GM12878 (cell line): Measurements from ENCODE around the gene BLTP3B. TPM values are rescaled to one million over a fixed set of nuclear protein-coding genes. Genes with fewer than 3 reads are reported as not detected.

ENCODE experiments used
- ATAC-seq: fragments of 200-7000 bp; cut with Tn5 transposase; 3 replicates; pipeline ENCODE4 v1.9.1; 2020; ENCODE audit warnings: mild to moderate bottlenecking, moderate library complexity
- BruUV-seq: library from RNA; stranded (reverse); fragments of 400-500 nt; replicated peaks from 2 replicates; lab custom pipeline; 2021; lab: Mats Ljungman, UMichigan
- CTCF ChIA-PET: fragments of 300-600 bp; sonication (Branson Sonifier 250); formaldehyde crosslinking; extraction: SDS; loops from one replicate; lab custom pipeline; 2021; ENCODE audit warnings: inconsistent platforms; lab: Yijun Ruan, JAX
- POLR2A ChIA-PET: fragments of 350-600 bp; formaldehyde crosslinking; extraction: SDS; loops from one replicate; lab custom pipeline; 2021; ENCODE audit warnings: inconsistent platforms; lab: Charles Lee
- RAD21 ChIA-PET: fragments of 300-600 bp; sonication (Branson Sonifier 250); formaldehyde crosslinking; loops from one replicate; lab custom pipeline; 2023; ENCODE audit warnings: antibody characterized with exemption; ENCODE audit not compliant: unreplicated experiment; lab: Charles Lee
- SMC1A ChIA-PET: fragments of 300-600 bp; sonication (Branson Sonifier 250); formaldehyde crosslinking; loops from one replicate; lab custom pipeline; 2023; ENCODE audit not compliant: unreplicated experiment, uncharacterized antibody; lab: Charles Lee
- DNase-seq: peaks from one replicate; pipeline ENCODE4 v3.0.0-alpha.2; 2011; ENCODE audit warnings: low read depth, low spot score
- FAIRE-seq: peaks from 3 replicates; lab custom pipeline; 2011; peaks lifted over from hg19 to GRCh38; lab: Jason Lieb, UNC
- H2AFZ ChIP-seq: 2 replicates; pipeline ENCODE4 v1.6.0; 2011; ENCODE audit warnings: low read depth, low read length, control low read depth; ENCODE audit not compliant: control insufficient read depth
- H3K27ac ChIP-seq: 2 replicates; pipeline ENCODE4 v1.5.1; 2011; ENCODE audit warnings: control low read depth; ENCODE audit not compliant: control insufficient read depth, insufficient read depth
- H3K27me3 ChIP-seq, 2 experiments: replicated peaks in 1 of 2; 2 replicates each; pipeline versions ENCODE4 v1.6.0 to v1.6.1; 2011; ENCODE audit warnings: low read length in 1 of 2; ENCODE audit not compliant: control insufficient read depth in 2 of 2, insufficient read depth in 2 of 2
- H3K36me3 ChIP-seq, 2 experiments: 2 replicates each; pipeline ENCODE4 v1.5.1; 2011; ENCODE audit warnings: low read length in 1 of 2; ENCODE audit not compliant: control insufficient read depth in 2 of 2, insufficient read depth in 2 of 2
- H3K4me1 ChIP-seq: 2 replicates; pipeline ENCODE4 v1.6.1; 2011; ENCODE audit warnings: mild to moderate bottlenecking, low read length, moderate library complexity, mixed read lengths; ENCODE audit not compliant: control insufficient read depth, insufficient read depth
- H3K4me2 ChIP-seq: 2 replicates; pipeline ENCODE4 v1.6.0; 2011; ENCODE audit warnings: control low read depth; ENCODE audit not compliant: control insufficient read depth, insufficient read depth
- H3K4me3 ChIP-seq: fragments of 200-600 bp; sonication (generic); 2 replicates; pipeline ENCODE4 v1.5.1; 2016
- H3K79me2 ChIP-seq: 2 replicates; pipeline ENCODE4 v1.6.0; 2011; ENCODE audit warnings: low read length; ENCODE audit not compliant: control insufficient read depth, insufficient read depth
- H3K9ac ChIP-seq: 2 replicates; pipeline ENCODE4 v1.8.0; 2011; ENCODE audit warnings: low read length, control low read depth, mixed read lengths; ENCODE audit not compliant: control insufficient read depth, insufficient read depth
- H3K9me3 ChIP-seq: replicated peaks from 3 replicates; pipeline ENCODE4 v1.5.1; 2011; ENCODE audit warnings: mild to moderate bottlenecking, low read length; ENCODE audit not compliant: control insufficient read depth, insufficient read depth
- H4K20me1 ChIP-seq: 2 replicates; pipeline ENCODE4 v1.6.0; 2011; ENCODE audit not compliant: control insufficient read depth, insufficient read depth
- BCL11A ChIP-seq: IDR thresholded peaks from 2 replicates; pipeline ENCODE4 v1.6.1; 2011; ENCODE audit warnings: low read depth, low read length
- CHD2 ChIP-seq: IDR thresholded peaks from 2 replicates; pipeline ENCODE4 v1.6.1; 2011; ENCODE audit warnings: low read depth, low read length, improper control_type of control experiment, borderline replicate concordance
- DPF2 ChIP-seq: fragments of 450-650 bp; IDR thresholded peaks from 2 replicates; pipeline ENCODE4 v1.6.1; 2017; ENCODE audit warnings: mild to moderate bottlenecking
- E2F8 ChIP-seq: fragments of 450-650 bp; IDR thresholded peaks from 2 replicates; pipeline ENCODE4 v1.6.1; 2018; ENCODE audit warnings: mild to moderate bottlenecking, low read depth, moderate library complexity; ENCODE audit not compliant: partially characterized antibody
- EGR1 ChIP-seq, 2 experiments: IDR thresholded peaks; 1 replicate in 1 of 2; 2 replicates in 1 of 2; pipeline ENCODE4 v1.6.1; 2011 to 2012; ENCODE audit warnings: low read depth in 2 of 2, low read length in 2 of 2, borderline replicate concordance in 1 of 2, mild to moderate bottlenecking in 1 of 2, moderate library complexity in 1 of 2
- MXI1 ChIP-seq: fragments of 150-350 bp; IDR thresholded peaks from 2 replicates; pipeline ENCODE4 v1.6.1; 2011; ENCODE audit warnings: low read depth, mild to moderate bottlenecking, inconsistent platforms, low read length, improper control_type of control experiment
- NR2C1 ChIP-seq: fragments of 450-650 bp; IDR thresholded peaks from 2 replicates; pipeline ENCODE4 v1.6.1; 2017; ENCODE audit warnings: antibody characterized with exemption, mild to moderate bottlenecking, moderate library complexity
- NRF1 ChIP-seq: conservative IDR thresholded peaks from 2 replicates; pipeline ENCODE4 v1.6.1; 2011; ENCODE audit warnings: mild to moderate bottlenecking, low read depth, low read length, improper control_type of control experiment
- PKNOX1 ChIP-seq: fragments of 450-650 bp; IDR thresholded peaks from 2 replicates; pipeline ENCODE4 v1.6.1; 2016; ENCODE audit warnings: mild to moderate bottlenecking
- POLR2AphosphoS5 ChIP-seq: IDR thresholded peaks from 2 replicates; pipeline ENCODE4 v1.6.1; 2011; ENCODE audit warnings: mild to moderate bottlenecking, low read length, inconsistent platforms
- POU2F2 ChIP-seq: IDR thresholded peaks from 3 replicates; pipeline ENCODE4 v1.6.1; 2011; ENCODE audit warnings: low read depth, mild to moderate bottlenecking, low read length, borderline replicate concordance
- PRDM15 ChIP-seq: fragments of 450-650 bp; formaldehyde crosslinking; IDR thresholded peaks from 2 replicates; pipeline ENCODE4 v1.4.0; 2020; ENCODE audit warnings: mild to moderate bottlenecking, moderate library complexity
- RFX5 ChIP-seq: IDR thresholded peaks from 2 replicates; pipeline ENCODE4 v1.6.1; 2011; ENCODE audit warnings: low read depth, low read length, improper control_type of control experiment
- RUNX3 ChIP-seq: IDR thresholded peaks from 2 replicates; pipeline ENCODE4 v1.6.1; 2012; ENCODE audit warnings: low read length, inconsistent platforms
- TCF3 ChIP-seq: IDR thresholded peaks from 2 replicates; pipeline ENCODE4 v1.6.1; 2012; ENCODE audit warnings: low read depth, mild to moderate bottlenecking, low read length, borderline replicate concordance; ENCODE audit not compliant: insufficient read depth
- YY1 ChIP-seq: IDR thresholded peaks from 2 replicates; pipeline ENCODE4 v1.6.1; 2011; ENCODE audit warnings: low read depth, mild to moderate bottlenecking, low read length
- WGBS: methylation state at CpG from one replicate; pipeline ENCODE4 v1.1.6; 2016; ENCODE audit warnings: low lambda C conversion rate; ENCODE audit not compliant: insufficient replicate concordance, insufficient coverage; ENCODE audit errors: missing lambda C conversion rate; 5-methylcytosine and 5-hydroxymethylcytosine counted together
- in situ Hi-C: fragments of 300-500 bp; cut with MboI; formaldehyde crosslinking; loops from 9 replicates; pipeline ENCODE4 v1.14.3; 2018; ENCODE audit warnings: mixed read lengths
- intact Hi-C: fragments of 100-400 bp; cut with micrococcal nuclease; formaldehyde crosslinking; loops from one replicate; pipeline ENCODE4 v1.14.2; 2022; ENCODE audit not compliant: unreplicated experiment
- polyA plus RNA-seq, 11 experiments: library from polyadenylated mRNA; depleted of rRNA in 4 of 11; unstranded in 6 of 11; stranded (reverse) in 5 of 11; fragments of >200 nt; fragmentation: Nextera tagmentation in 4 of 11; fragmentation: Illumina TruSeq in 1 of 11; extraction: Ambion mirVana in 4 of 11; extraction: Trizol in 1 of 11; gene quantifications; 1 replicate in 1 of 11; 2 replicates in 10 of 11; pipeline versions ENCODE4 v1.2.1 to v1.2.3, GENCODE V29; 2011 to 2016; ENCODE audit warnings: inconsistent platforms in 2 of 11, missing spikeins in 2 of 11, low read depth in 1 of 11
- total RNA-seq, 4 experiments: library from RNA; depleted of rRNA in 3 of 4; stranded (reverse); fragments of >200 nt in 3 of 4; fragmentation: Illumina TruSeq in 1 of 4; extraction: Trizol in 1 of 4; gene quantifications; 2 replicates each; pipeline versions ENCODE4 v1.2.1 to v1.2.3, GENCODE V29; 2013 to 2021

The BLTP3B gene
- total and polyA plus RNA-seq, 10 of the 15 experiments (the other 5 are each of a cell fraction or from before 2014, with no cell fraction given), result 3.6 to 23.6 (median 17.0) TPM

- Histone ChIP-seq H3K4me1 (peaks cover 14% of the 10 kb centered on the region), H4K20me1 (no peaks in the 10 kb centered on the region), H3K4me2 (peak overlapping the region; percentile 61), H3K36me3 (no peaks in the 10 kb centered on the region), H3K9me3 (no peaks in the 10 kb centered on the region), H3K79me2 (peaks cover 50% of the 10 kb centered on the region), H3K4me3 (peak overlapping the region; percentile 88), H3K27me3 (no peaks in the 10 kb centered on the region), H3K9ac (peak overlapping the region; percentile 97), H3K27ac (peak overlapping the region; percentile 94), H2AFZ (peak overlapping the region; percentile 94)
- SMC1A ChIA-PET, result no interaction called here
- POLR2A ChIA-PET, result no interaction called here
- ATAC-seq, result peak; percentile 63
- 1% methylated on average over 57 of the region's 86 CpGs for WGBS
- intact Hi-C loops (loop anchor here (1.0 to 5.0 kb wide), 2 partner anchors 58 to 125 kb away; partner anchors contain the start of genes ACTR6, DEPDC4 and SCYL2), in situ Hi-C loops (no loop called here)
- RAD21 ChIA-PET, result no interaction called here
- CTCF ChIA-PET, result interaction anchor here (4.2 kb wide), 1 partner anchor 12 kb away, joined by 32 read pairs; no protein-coding TSS in a partner anchor
- FAIRE-seq, result no peak
- DNase-seq, result no peak
- no TSS peak for BruUV-seq
- 0 out of 2 replicates have a peak, but pooled peaks have one; percentile 51 for TF ChIP-seq TCF3
- TF ChIP-seq NR2C1, result peak; percentile 60
- TF ChIP-seq PRDM15 (CRISPR knock-in tag), result 0 out of 2 replicates have a peak, but pooled peaks have one; percentile 20
- peak; percentile 86; the same call in 2 of the 3 replicates for TF ChIP-seq POU2F2
- TF ChIP-seq CHD2, result no peak; the same call in 1 of the 2 replicates
- no peak for TF ChIP-seq E2F8
- TF ChIP-seq POLR2AphosphoS5, result peak; percentile 78; the same call in 1 of the 2 replicates
- TF ChIP-seq YY1, result peak; percentile 97
- TF ChIP-seq DPF2, result peak; percentile 75
- no peak for TF ChIP-seq EGR1 (IDR thresholded peaks at IDR 0.05; ENCODE audit: borderline replicate concordance in 1 of 2, low read depth in 2 of 2, low read length in 2 of 2)
- no peak for TF ChIP-seq RFX5
- TF ChIP-seq BCL11A, result no peak
- 0 out of 2 replicates have a peak, but pooled peaks have one; percentile 9 for TF ChIP-seq RUNX3
- no peak for TF ChIP-seq MXI1
- no peak for TF ChIP-seq PKNOX1
- TF ChIP-seq NRF1, result no peak
Observed at GRCh38 chr12:100141998-100142850, 450 bp downstream of the BLTP3B start.
